Activated CD8-positive, alpha-beta T cell treated with anti-CD3 and anti-CD28 coated beads for 36 hours (primary cell): ENCODE measurements around the gene RETREG1. TPM values are rescaled to one million over a fixed set of nuclear protein-coding genes. Genes with fewer than 3 reads are reported as not detected.

Experiments
- ATAC-seq: fragments of 200-7000 bp; cut with Tn5 transposase; one replicate; pipeline ENCODE4 v1.10.0; 2021; ENCODE audit warnings: mild to moderate bottlenecking, moderate library complexity
- CTCF ChIA-PET: fragments of 350-600 bp; sonication (Branson Sonifier 250); formaldehyde crosslinking; loops from one replicate; lab custom pipeline; 2021; ENCODE audit warnings: antibody characterized with exemption; lab: Charles Lee
- POLR2A ChIA-PET: fragments of 350-600 bp; sonication (Branson Sonifier 250); formaldehyde crosslinking; loops from one replicate; lab custom pipeline; 2021; ENCODE audit warnings: antibody characterized with exemption; lab: Charles Lee
- DNase-seq: peaks from one replicate; pipeline ENCODE4 v3.0.0-alpha.2; 2020
- H3K27ac Mint-ChIP-seq: one replicate; pipeline ENCODE4 v1.8.0; 2021; ENCODE audit warnings: mild to moderate bottlenecking, mixed read lengths
- H3K27me3 Mint-ChIP-seq: one replicate; pipeline ENCODE4 v1.8.0; 2021; ENCODE audit warnings: mixed read lengths
- H3K36me3 Mint-ChIP-seq: one replicate; pipeline ENCODE4 v1.8.0; 2021; ENCODE audit warnings: low read depth, mixed read lengths
- H3K4me1 Mint-ChIP-seq: one replicate; pipeline ENCODE4 v1.8.0; 2021; ENCODE audit warnings: low read depth, mixed read lengths
- H3K4me3 Mint-ChIP-seq: one replicate; pipeline ENCODE4 v1.8.0; 2021; ENCODE audit warnings: mild to moderate bottlenecking, moderate library complexity, mixed read lengths
- H3K9me3 Mint-ChIP-seq: one replicate; pipeline ENCODE4 v1.8.0; 2021; ENCODE audit warnings: mixed read lengths
- intact Hi-C: fragments of 100-400 bp; cut with micrococcal nuclease; formaldehyde crosslinking; loops from one replicate; pipeline ENCODE4 v1.10.0; 2022
- total RNA-seq, 2 experiments: library from RNA; stranded (reverse); gene quantifications; one replicate each; pipeline ENCODE4 v1.2.3, GENCODE V29; 2021
- TF ChIP-seq, protein P1 (sequence below): fragments of 200-600 bp; IDR thresholded peaks from one replicate; pipeline ENCODE4 v1.8.0; 2022; ENCODE audit warnings: antibody characterized with exemption, mild to moderate bottlenecking

The RETREG1 gene
- total RNA-seq, 2 experiments from 2014 or later = 31.7 to 31.9 TPM

DNA sequence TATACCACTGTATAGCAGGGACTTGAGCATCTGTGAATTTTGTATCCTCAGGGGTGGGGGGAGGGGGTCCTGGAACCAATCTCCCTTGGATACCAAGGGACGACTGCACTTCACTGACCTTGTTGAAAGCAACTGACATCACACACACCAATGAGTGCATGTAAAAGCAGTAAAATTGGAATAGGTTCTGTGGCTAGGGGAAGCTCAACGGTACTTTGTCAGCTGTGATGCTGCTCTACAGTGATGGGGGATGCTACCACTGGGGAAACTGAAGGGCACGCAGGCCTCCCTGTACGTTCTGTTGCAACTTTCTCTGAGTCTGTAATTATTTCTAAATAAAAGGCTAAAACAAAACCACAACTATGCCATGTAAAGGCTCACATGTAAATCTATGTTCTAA is 47.0 kb upstream of the RETREG1 start:
- ChIA-PET CTCF (interaction anchor here (1.4 kb wide), 1 partner anchor 9 kb away, joined by 3 read pairs; no protein-coding TSS in a partner anchor), POLR2A (interaction anchor here (1.1 kb wide), 1 partner anchor 186 kb away, joined by 4 read pairs; no protein-coding TSS in a partner anchor)
- no peaks in the 10 kb centered on the region for H3K9me3 Mint-ChIP-seq
- no peaks in the 10 kb centered on the region for H3K27me3 Mint-ChIP-seq
- intact Hi-C loops = no loop called here
- DNase-seq = no peak
- H3K27ac Mint-ChIP-seq = no peak overlapping the region
- no peak overlapping the region for H3K4me3 Mint-ChIP-seq
- H3K36me3 Mint-ChIP-seq = no peaks in the 10 kb centered on the region
- H3K4me1 Mint-ChIP-seq = peaks cover 5% of the 10 kb centered on the region
- TF ChIP-seq, protein P1, sequence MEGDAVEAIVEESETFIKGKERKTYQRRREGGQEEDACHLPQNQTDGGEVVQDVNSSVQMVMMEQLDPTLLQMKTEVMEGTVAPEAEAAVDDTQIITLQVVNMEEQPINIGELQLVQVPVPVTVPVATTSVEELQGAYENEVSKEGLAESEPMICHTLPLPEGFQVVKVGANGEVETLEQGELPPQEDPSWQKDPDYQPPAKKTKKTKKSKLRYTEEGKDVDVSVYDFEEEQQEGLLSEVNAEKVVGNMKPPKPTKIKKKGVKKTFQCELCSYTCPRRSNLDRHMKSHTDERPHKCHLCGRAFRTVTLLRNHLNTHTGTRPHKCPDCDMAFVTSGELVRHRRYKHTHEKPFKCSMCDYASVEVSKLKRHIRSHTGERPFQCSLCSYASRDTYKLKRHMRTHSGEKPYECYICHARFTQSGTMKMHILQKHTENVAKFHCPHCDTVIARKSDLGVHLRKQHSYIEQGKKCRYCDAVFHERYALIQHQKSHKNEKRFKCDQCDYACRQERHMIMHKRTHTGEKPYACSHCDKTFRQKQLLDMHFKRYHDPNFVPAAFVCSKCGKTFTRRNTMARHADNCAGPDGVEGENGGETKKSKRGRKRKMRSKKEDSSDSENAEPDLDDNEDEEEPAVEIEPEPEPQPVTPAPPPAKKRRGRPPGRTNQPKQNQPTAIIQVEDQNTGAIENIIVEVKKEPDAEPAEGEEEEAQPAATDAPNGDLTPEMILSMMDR = no peak
- no peak for ATAC-seq

DNA sequence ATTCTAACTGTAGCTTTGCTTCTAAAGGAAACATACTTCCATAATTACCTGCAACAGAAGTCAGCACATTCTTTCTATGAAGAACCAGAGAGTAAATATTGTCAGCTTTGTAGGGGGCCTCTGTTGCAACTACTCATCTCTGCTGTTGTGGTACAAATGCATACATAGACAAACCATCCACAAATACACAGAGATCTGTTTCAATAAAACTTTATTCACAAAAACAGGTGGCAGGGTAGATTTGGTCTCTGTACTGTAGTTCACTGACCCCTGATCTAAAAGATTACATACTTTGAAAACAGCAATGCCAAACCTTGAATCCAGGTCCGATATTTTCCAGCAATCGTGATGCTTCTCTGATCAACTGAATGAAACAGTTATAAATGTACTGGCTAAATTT is 44.9 kb upstream of the RETREG1 start:
- TF ChIP-seq, protein P1 = no peak
- ATAC-seq = no peak
- H3K4me3 Mint-ChIP-seq = no peak overlapping the region
- no peaks in the 10 kb centered on the region for H3K27me3 Mint-ChIP-seq
- peaks cover 9% of the 10 kb centered on the region for H3K4me1 Mint-ChIP-seq
- POLR2A ChIA-PET = no interaction called here
- intact Hi-C loops = no loop called here
- H3K27ac Mint-ChIP-seq = no peak overlapping the region
- CTCF ChIA-PET = interaction anchor here (1.5 kb wide), 1 partner anchor 11 kb away, joined by 6 read pairs; no protein-coding TSS in a partner anchor
- no peak for DNase-seq
- no peaks in the 10 kb centered on the region for H3K36me3 Mint-ChIP-seq
- no peaks in the 10 kb centered on the region for H3K9me3 Mint-ChIP-seq

DNA sequence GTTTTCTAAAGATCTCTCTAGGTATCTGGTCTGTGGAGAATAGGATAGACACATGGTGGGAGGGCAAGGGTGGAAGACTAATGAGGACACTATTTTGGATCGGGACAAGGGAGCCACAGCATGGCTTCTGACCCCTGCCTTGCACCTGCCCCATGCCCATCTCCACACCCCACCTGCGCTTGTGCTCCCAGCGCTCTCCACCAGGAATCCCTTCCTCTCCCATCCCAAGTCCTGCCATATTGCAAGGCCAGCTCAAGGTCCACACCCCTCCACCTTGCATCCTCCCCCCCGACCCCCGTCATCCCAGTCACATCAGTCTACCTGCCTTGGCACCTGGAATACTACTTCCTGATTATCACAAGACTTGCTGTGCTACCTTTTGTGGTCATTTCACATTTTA is 44.2 kb upstream of the RETREG1 start:
- TF ChIP-seq, protein P1 = no peak
- Mint-ChIP-seq H3K4me1 (peaks cover 11% of the 10 kb centered on the region), H3K9me3 (no peaks in the 10 kb centered on the region), H3K36me3 (no peaks in the 10 kb centered on the region), H3K27ac (no peak overlapping the region), H3K27me3 (no peaks in the 10 kb centered on the region), H3K4me3 (no peak overlapping the region)
- POLR2A ChIA-PET = no interaction called here
- intact Hi-C loops = no loop called here
- CTCF ChIA-PET = no interaction called here
- ATAC-seq (no peak), DNase-seq (no peak)

DNA sequence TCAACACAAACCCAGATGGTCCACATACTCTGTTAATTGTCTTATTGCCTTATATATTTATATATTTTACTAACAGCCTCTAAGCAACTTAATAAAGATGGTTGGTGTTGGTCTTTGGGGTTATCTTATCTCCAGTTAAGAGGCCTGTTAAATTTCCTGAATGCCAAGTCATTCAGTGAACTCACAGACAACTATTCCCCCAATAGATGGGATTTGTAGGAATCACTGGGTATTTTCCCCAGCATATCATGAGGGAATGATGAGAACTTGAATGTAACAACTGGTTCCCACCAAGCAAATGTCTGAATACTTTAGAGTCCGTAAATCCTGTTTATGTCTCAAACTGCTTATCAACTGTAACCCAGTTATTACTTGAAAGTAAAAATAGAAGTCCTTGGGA is 42.7 kb upstream of the RETREG1 start:
- H3K9me3 Mint-ChIP-seq = no peaks in the 10 kb centered on the region
- ChIA-PET POLR2A (no interaction called here), CTCF (no interaction called here)
- no peaks in the 10 kb centered on the region for H3K27me3 Mint-ChIP-seq
- no peaks in the 10 kb centered on the region for H3K36me3 Mint-ChIP-seq
- TF ChIP-seq, protein P1 = no peak
- H3K4me1 Mint-ChIP-seq = peaks cover 16% of the 10 kb centered on the region
- no peak overlapping the region for H3K27ac Mint-ChIP-seq
- H3K4me3 Mint-ChIP-seq = no peak overlapping the region
- DNase-seq (no peak), ATAC-seq (no peak)
- intact Hi-C loops = no loop called here

DNA sequence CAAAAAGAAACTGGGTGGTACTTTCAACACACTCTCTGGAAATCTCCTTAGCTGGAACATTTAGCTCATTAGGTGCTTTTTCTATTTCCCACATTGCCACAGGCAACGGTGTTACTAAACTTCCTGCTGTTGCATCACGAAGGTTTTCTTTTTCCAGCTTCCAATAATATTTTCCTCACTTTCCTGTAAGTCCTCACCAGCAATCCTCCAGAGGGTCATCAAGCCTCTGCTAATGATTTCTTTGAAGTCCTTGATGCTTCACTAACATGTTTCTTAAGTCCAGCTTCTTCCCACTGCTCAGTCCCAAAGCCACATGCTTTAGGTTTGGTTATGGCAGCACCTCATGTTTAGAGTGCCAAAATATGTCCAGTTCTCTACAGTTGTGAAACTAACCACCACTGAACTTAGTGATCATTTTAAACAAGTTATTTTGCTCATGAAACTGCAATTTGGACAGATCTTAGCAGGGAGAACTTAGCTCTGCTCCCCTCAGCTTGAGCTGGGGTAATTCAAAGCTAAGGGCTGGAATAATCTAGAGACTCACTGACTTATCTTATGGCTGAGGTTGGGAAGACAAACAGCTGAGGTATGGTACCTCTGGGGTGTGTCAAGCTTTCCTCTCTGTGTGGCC is 39.9 kb upstream of the RETREG1 start:
- POLR2A ChIA-PET = interaction anchor here (1.0 kb wide), 1 partner anchor 39 kb away, joined by 3 read pairs; no protein-coding TSS in a partner anchor
- no peak overlapping the region for H3K4me3 Mint-ChIP-seq
- intact Hi-C loops = no loop called here

More for the DNA sequence above, 39.9 kb upstream of the RETREG1 start:
- Mint-ChIP-seq H3K4me1 (peaks cover 10% of the 10 kb centered on the region), H3K9me3 (no peaks in the 10 kb centered on the region), H3K27ac (no peak overlapping the region), H3K36me3 (no peaks in the 10 kb centered on the region), H3K27me3 (no peaks in the 10 kb centered on the region)
- ATAC-seq (no peak), DNase-seq (no peak)
- CTCF ChIA-PET = interaction anchor here (1.0 to 2.6 kb wide), 3 partner anchors 10 to 34 kb away, joined by 3 to 16 read pairs (median 4); no protein-coding TSS in a partner anchor
- TF ChIP-seq, protein P1 = no peak
